OCI-LY1 (cell line): ENCODE data around the gene KCNA2.

Experiments used
- H2AFZ ChIP-seq: fragments of 200-600 bp; sonication (generic), shearing (Covaris generic); 2 replicates; pipeline ENCODE4 v1.6.0; 2014; ENCODE audit warnings: antibody characterized with exemption, mild to moderate bottlenecking, low read length
- H3F3A ChIP-seq: fragments of 200-600 bp; sonication (generic), shearing (Covaris generic); 2 replicates; pipeline ENCODE4 v1.6.0; 2014; ENCODE audit warnings: mild to moderate bottlenecking, antibody characterized with exemption, low read length, moderate library complexity; ENCODE audit not compliant: insufficient read depth
- H3K27ac ChIP-seq: fragments of 200-600 bp; sonication (generic); 2 replicates; pipeline ENCODE4 v1.5.1; 2014; ENCODE audit warnings: low read length, mixed run types, mild to moderate bottlenecking, low read depth; ENCODE audit not compliant: poor library complexity, severe bottlenecking
- H3K27me3 ChIP-seq: fragments of 200-600 bp; sonication (generic); 2 replicates; pipeline ENCODE4 v1.6.0; 2014; ENCODE audit warnings: antibody characterized with exemption, mild to moderate bottlenecking, low read length, moderate library complexity; ENCODE audit not compliant: insufficient read depth
- H3K36me3 ChIP-seq: fragments of 200-600 bp; sonication (generic); 2 replicates; pipeline ENCODE4 v1.6.1; 2014; ENCODE audit warnings: mild to moderate bottlenecking, antibody characterized with exemption, low read length, moderate library complexity, mixed read lengths; ENCODE audit not compliant: insufficient read depth
- H3K4me1 ChIP-seq: fragments of 200-600 bp; sonication (generic); 2 replicates; pipeline ENCODE4 v1.5.1; 2014; ENCODE audit warnings: mild to moderate bottlenecking, low read length, moderate library complexity; ENCODE audit not compliant: insufficient read depth, severe bottlenecking
- H3K4me2 ChIP-seq: fragments of 200-600 bp; sonication (generic), shearing (Covaris generic); 2 replicates; pipeline ENCODE4 v1.6.1; 2014; ENCODE audit warnings: low read length
- H3K4me3 ChIP-seq: fragments of 200-600 bp; sonication (generic); 2 replicates; pipeline ENCODE4 v1.5.1; 2014; ENCODE audit warnings: low read length, low read depth, mild to moderate bottlenecking, mixed read lengths; ENCODE audit not compliant: poor library complexity, severe bottlenecking
- H3K79me2 ChIP-seq: fragments of 200-600 bp; shearing (Covaris generic); 2 replicates; pipeline ENCODE4 v1.6.1; 2016; ENCODE audit warnings: mixed run types, low read length, mixed read lengths; ENCODE audit not compliant: insufficient read depth
- H3K9ac ChIP-seq: fragments of 200-600 bp; sonication (generic), shearing (Covaris generic); 2 replicates; pipeline ENCODE4 v1.6.1; 2014; ENCODE audit warnings: mild to moderate bottlenecking, low read length, mixed read lengths
- H3K9me2 ChIP-seq: fragments of 200-600 bp; sonication (generic), shearing (Covaris generic); 2 replicates; pipeline ENCODE4 v1.6.1; 2014; ENCODE audit warnings: low read depth, mild to moderate bottlenecking, low read length, mixed read lengths
- H3K9me3 ChIP-seq: fragments of 200-600 bp; shearing (Covaris generic); 2 replicates; pipeline ENCODE4 v1.6.1; 2014; ENCODE audit warnings: low read length, mixed read lengths
- H4K20me1 ChIP-seq: fragments of 200-600 bp; sonication (generic), shearing (Covaris generic); 2 replicates; pipeline ENCODE4 v1.6.0; 2016; ENCODE audit warnings: mild to moderate bottlenecking, low read length; ENCODE audit not compliant: insufficient read depth
- EZH2 ChIP-seq: fragments of 200-600 bp; sonication (generic), shearing (Covaris generic); IDR thresholded peaks from 2 replicates; pipeline ENCODE4 v1.8.0; 2017; ENCODE audit warnings: borderline replicate concordance, mixed run types, mild to moderate bottlenecking, antibody characterized with exemption, low read length, moderate library complexity, mixed read lengths
- TF ChIP-seq, protein P1 (sequence below): fragments of 200-600 bp; sonication (generic), shearing (Covaris generic); IDR thresholded peaks from 2 replicates; pipeline ENCODE4 v1.5.1; 2017; ENCODE audit warnings: mild to moderate bottlenecking, antibody characterized with exemption, low read length, moderate library complexity, mixed read lengths

The KCNA2 gene

DNA sequence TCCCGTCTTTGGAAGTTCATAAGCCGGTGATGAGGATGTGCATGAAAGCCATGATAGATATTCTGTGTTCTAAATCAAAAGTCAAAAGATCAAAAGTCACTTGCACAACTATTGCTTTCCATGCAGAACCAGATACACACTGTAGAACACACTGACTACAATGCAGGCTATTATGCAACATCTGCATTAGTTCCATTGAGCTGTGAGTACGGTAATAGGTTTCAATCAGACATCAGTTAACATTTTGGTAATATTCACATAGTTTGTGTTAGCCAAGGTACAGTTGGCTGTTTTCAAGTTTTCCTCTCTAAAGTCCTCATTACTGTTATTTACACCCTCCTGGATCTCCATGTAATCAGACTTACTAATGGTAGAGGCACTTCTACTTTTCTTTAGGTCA lies 3.1 kb downstream of the KCNA2 start:
- Histone ChIP-seq H3K27me3 (peaks cover 23% of the 10 kb centered on the region), H3F3A (no peaks in the 10 kb centered on the region), H3K4me3 (no peak overlapping the region), H3K27ac (no peak overlapping the region), H3K9ac (no peak overlapping the region), H3K9me3 (no peaks in the 10 kb centered on the region), H4K20me1 (no peaks in the 10 kb centered on the region), H2AFZ (no peak overlapping the region), H3K4me1 (no peaks in the 10 kb centered on the region), H3K36me3 (no peaks in the 10 kb centered on the region), H3K79me2 (no peaks in the 10 kb centered on the region), H3K9me2 (no peaks in the 10 kb centered on the region), H3K4me2 (no peak overlapping the region)
- no peak for TF ChIP-seq EZH2
- TF ChIP-seq, protein P1, sequence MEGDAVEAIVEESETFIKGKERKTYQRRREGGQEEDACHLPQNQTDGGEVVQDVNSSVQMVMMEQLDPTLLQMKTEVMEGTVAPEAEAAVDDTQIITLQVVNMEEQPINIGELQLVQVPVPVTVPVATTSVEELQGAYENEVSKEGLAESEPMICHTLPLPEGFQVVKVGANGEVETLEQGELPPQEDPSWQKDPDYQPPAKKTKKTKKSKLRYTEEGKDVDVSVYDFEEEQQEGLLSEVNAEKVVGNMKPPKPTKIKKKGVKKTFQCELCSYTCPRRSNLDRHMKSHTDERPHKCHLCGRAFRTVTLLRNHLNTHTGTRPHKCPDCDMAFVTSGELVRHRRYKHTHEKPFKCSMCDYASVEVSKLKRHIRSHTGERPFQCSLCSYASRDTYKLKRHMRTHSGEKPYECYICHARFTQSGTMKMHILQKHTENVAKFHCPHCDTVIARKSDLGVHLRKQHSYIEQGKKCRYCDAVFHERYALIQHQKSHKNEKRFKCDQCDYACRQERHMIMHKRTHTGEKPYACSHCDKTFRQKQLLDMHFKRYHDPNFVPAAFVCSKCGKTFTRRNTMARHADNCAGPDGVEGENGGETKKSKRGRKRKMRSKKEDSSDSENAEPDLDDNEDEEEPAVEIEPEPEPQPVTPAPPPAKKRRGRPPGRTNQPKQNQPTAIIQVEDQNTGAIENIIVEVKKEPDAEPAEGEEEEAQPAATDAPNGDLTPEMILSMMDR = no peak

DNA sequence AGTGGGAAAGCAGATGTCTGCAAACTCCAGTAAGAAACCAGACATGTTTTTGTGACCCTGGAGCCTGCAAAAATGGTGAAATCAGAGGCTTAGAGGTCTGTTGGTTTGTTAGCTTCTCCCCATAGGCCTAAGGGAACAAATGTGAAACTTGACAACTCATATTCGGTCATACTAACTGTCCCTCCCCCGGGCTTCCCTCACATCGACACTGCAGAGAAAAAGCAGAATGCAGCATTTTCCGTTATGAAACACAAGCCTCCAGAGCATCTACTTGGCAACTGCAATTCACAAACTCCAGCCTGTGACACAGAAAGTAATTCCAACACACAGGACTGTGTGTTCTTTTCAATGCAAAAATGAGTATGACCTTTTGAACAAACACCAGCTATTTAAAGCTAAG lies 3.7 kb downstream of the KCNA2 start:
- H3K36me3 ChIP-seq = no peaks in the 10 kb centered on the region
- no peak overlapping the region for H2AFZ ChIP-seq
- H3K9me2 ChIP-seq = no peaks in the 10 kb centered on the region
- H3K27me3 ChIP-seq = peaks cover 18% of the 10 kb centered on the region; the same call in 1 of the 2 replicates
- no peaks in the 10 kb centered on the region for H4K20me1 ChIP-seq
- no peaks in the 10 kb centered on the region for H3K4me1 ChIP-seq
- no peak overlapping the region for H3K9ac ChIP-seq
- H3K9me3 ChIP-seq = no peaks in the 10 kb centered on the region
- H3F3A ChIP-seq = no peaks in the 10 kb centered on the region
- no peak overlapping the region for H3K4me3 ChIP-seq
- no peak overlapping the region for H3K27ac ChIP-seq
- H3K79me2 ChIP-seq = no peaks in the 10 kb centered on the region
- no peak overlapping the region for H3K4me2 ChIP-seq
- no peak for TF ChIP-seq EZH2

DNA sequence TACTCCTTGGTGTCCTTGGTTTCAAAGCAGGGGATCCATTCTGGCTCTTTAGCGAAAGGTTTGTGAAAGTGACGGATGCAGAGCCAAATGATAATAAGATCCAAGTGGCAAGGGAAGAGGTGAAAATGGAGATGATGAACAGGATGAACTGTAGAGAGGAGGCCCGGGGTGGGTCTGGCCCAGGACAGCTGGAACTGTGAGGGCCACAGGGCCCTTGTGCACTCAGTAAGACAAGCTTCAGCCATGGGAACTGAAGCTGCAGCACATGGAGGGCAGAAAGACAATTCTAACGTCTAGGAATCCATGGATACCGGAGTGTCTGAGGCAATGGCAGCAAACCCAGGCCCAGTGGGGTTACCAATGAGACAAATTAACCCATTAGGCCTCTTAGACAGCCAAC lies 4.8 kb downstream of the KCNA2 start:
- no peaks in the 10 kb centered on the region for H3K4me1 ChIP-seq
- no peaks in the 10 kb centered on the region for H3K79me2 ChIP-seq
- H3K36me3 ChIP-seq = no peaks in the 10 kb centered on the region
- peaks cover 21% of the 10 kb centered on the region; the same call in 1 of the 2 replicates for H3K27me3 ChIP-seq
- TF ChIP-seq, protein P1 = no peak
- no peak for TF ChIP-seq EZH2
- no peak overlapping the region for H3K27ac ChIP-seq
- H3K9me2 ChIP-seq = no peaks in the 10 kb centered on the region
- no peak overlapping the region for H3K4me2 ChIP-seq
- no peaks in the 10 kb centered on the region for H4K20me1 ChIP-seq
- H3K4me3 ChIP-seq = no peak overlapping the region
- H3K9ac ChIP-seq = no peak overlapping the region
- H3K9me3 ChIP-seq = no peaks in the 10 kb centered on the region
- no peak overlapping the region for H2AFZ ChIP-seq
- H3F3A ChIP-seq = no peaks in the 10 kb centered on the region

DNA sequence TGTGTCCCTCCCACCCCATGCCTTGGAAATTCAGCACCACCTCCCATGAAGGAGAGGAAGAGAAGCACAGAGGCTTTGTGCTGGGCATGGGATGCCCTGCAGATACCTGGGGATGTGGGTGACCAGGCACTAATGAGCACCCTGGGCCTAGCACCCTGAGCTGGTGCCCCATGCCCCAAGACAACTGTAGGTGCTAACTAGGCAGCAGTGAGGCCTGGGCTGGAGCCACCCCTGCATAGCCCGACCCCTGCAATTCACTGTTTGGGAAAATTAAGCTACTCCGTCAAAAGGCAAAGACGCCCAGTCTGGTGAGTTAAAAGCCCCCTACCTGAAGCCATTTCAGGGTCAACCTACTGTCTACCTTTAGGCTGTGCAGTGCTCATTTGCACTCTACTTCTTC lies 5.4 kb downstream of the KCNA2 start:
- Histone ChIP-seq H3K9me3 (no peaks in the 10 kb centered on the region), H3F3A (no peaks in the 10 kb centered on the region), H3K4me2 (no peak overlapping the region), H3K9ac (no peak overlapping the region), H3K27ac (no peak overlapping the region), H3K4me1 (no peaks in the 10 kb centered on the region), H3K79me2 (no peaks in the 10 kb centered on the region), H2AFZ (no peak overlapping the region), H3K9me2 (no peaks in the 10 kb centered on the region), H3K4me3 (no peak overlapping the region), H4K20me1 (no peaks in the 10 kb centered on the region), H3K36me3 (no peaks in the 10 kb centered on the region), H3K27me3 (peaks cover 17% of the 10 kb centered on the region; the same call in 1 of the 2 replicates)
- no peak for TF ChIP-seq EZH2
- TF ChIP-seq, protein P1 = no peak
